ENCODE data around the gene PRRC2A.

GRCh38 chr6:31581434-31582229 lies 38.9 kb upstream of the PRRC2A start:
- TF ChIP-seq CTCF (IDR thresholded peaks at IDR 0.05), result no peak
- TF ChIP-seq POLR2A (IDR thresholded peaks at IDR 0.05), result no peak
